SH-SY5Y (cell line): ENCODE results near the gene OR11H6.

Source experiments
- GATA2 ChIP-seq: IDR thresholded peaks from 2 replicates; pipeline ENCODE4 v1.6.1; 2011; ENCODE audit warnings: mild to moderate bottlenecking, low read depth, low read length
- GATA3 ChIP-seq: IDR thresholded peaks from 2 replicates; pipeline ENCODE4 v1.6.1; 2011; ENCODE audit warnings: low read depth, mild to moderate bottlenecking, low read length, moderate library complexity

GRCh38 chr14:20184181-20184580, 39.3 kb upstream of the OR11H6 start:
- no peak for TF ChIP-seq GATA2
- no peak for TF ChIP-seq GATA3
